HG03064 (cell line): Measurements from ENCODE around the gene ZBTB48.
"Not testable (repeated sequence)": the region's sequence is repeated elsewhere in the genome, so short reads cannot be mapped to it uniquely, and the experiment has no call there.

Source experiments
- ATAC-seq: cut with Tn5 transposase; IDR thresholded peaks from one replicate; pipeline ENCODE4 v1.9.1; 2021; ENCODE audit warnings: low read depth; ENCODE audit not compliant: unreplicated experiment

Gene ZBTB48

GRCh38 chr1:6590046-6590445, 10.3 kb downstream of the ZBTB48 start:
- ATAC-seq = no peak

- no peak for ATAC-seq
Measured at GRCh38 chr1:6591222-6591621, 11.4 kb downstream of the ZBTB48 start.

GRCh38 chr1:6591644-6592043, 11.8 kb downstream of the ZBTB48 start:
- ATAC-seq = no peak

- no peak for ATAC-seq
Measured at GRCh38 chr1:6592441-6592840, 12.6 kb downstream of the ZBTB48 start.

GRCh38 chr1:6592865-6593593, 13.2 kb downstream of the ZBTB48 start:
- ATAC-seq = no peak

- no peak for ATAC-seq
Measured at GRCh38 chr1:6593810-6594209, 14.0 kb downstream of the ZBTB48 start.

GRCh38 chr1:6594977-6595740, 15.4 kb downstream of the ZBTB48 start:
- no peak for ATAC-seq

GRCh38 chr1:6596351-6596750, 16.6 kb downstream of the ZBTB48 start:
- no peak for ATAC-seq

- ATAC-seq = no peak
Measured at GRCh38 chr1:6596886-6597776, 17.3 kb downstream of the ZBTB48 start.

- no peak for ATAC-seq
Measured at GRCh38 chr1:6597777-6598131, 18.0 kb downstream of the ZBTB48 start.

- ATAC-seq = no peak
Measured at GRCh38 chr1:6599141-6599975, 19.6 kb downstream of the ZBTB48 start.

GRCh38 chr1:6599991-6600390, 20.2 kb downstream of the ZBTB48 start:
- ATAC-seq = not testable (repeated sequence)

GRCh38 chr1:6600410-6601048, 20.7 kb downstream of the ZBTB48 start:
- no peak for ATAC-seq

GRCh38 chr1:6601049-6601922, 21.5 kb downstream of the ZBTB48 start:
- no peak for ATAC-seq

- ATAC-seq = peak; percentile 31
Measured at GRCh38 chr1:6601923-6602668, 22.3 kb downstream of the ZBTB48 start.

- peak; percentile 53 for ATAC-seq
Measured at GRCh38 chr1:6602669-6603237, 23.0 kb downstream of the ZBTB48 start, which contains the start of gene KLHL21. TSS of gene KLHL21 (minus strand) at chr1:6602869. CDS start at chr1:6602817, 52 bp downstream.

GRCh38 chr1:6603238-6603914, 23.6 kb downstream of the ZBTB48 start:
- ATAC-seq = peak; percentile 9
